GM18870 (cell line): ENCODE measurements around the gene UBE2E2.
A peak's percentile ranks its signal among the peaks of the same experiment; 100 is the strongest.

ENCODE experiments used
- ATAC-seq: cut with Tn5 transposase; IDR thresholded peaks from one replicate; pipeline ENCODE4 v1.9.1; 2021; ENCODE audit warnings: moderate library complexity; ENCODE audit not compliant: unreplicated experiment

The UBE2E2 gene

DNA sequence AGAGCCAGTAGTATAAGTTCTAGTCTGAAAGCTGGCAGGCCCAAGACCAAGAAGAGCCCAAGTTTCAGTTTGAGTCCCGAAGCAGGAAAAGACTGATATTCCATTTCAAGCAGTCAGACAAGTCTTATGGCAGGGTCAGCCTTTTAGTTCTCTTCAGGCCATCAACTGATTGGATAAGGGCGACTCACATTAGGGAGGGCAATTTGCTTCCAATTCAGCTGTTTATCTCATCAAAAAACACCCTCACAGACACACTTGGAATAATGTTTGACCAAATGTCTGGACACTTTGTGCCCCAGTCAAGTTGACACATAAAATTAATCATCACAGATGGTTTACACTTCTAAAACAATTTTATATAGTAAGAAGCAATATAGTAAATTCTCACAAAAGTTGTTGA lies 69.7 kb downstream of the UBE2E2 start:
- no peak for ATAC-seq

DNA sequence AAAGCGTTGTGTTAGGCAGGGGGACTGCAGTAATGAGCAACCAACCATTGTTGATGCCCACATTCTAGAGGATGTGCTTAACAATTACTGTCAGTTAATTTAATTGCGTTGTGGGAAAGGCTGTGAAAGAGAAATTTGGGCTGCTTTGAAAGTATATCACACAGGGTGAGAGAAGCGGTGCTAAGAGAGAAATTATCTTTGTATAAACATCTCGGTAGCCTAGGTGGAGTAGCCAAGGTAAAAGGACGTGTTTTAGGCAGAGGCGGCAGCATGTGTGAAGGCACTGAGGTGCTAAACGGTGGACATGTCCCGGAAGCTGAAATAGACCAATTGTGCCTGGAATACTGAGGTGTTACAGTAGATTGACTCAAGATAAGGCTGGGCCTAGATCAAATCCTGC lies 71.9 kb downstream of the UBE2E2 start:
- no peak for ATAC-seq

DNA sequence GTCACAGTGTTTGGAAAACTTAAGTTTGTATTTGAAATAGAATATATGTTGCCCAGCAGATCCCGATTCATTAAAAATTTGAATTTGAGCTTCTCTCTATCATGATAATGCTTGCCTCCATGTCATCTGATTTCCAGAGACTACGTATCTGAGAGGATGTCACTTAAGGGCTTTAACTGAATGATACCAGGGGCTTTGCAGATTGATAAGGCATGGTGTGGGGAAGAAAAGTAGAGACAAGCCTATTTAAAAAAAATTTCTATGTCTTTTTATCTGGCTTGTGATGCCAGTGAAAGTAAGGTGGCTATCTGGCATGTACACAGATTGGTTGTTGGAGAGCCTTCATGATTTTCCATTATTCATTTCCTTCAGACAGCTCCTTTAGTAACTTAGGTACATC lies 72.7 kb downstream of the UBE2E2 start:
- ATAC-seq, result no peak

DNA sequence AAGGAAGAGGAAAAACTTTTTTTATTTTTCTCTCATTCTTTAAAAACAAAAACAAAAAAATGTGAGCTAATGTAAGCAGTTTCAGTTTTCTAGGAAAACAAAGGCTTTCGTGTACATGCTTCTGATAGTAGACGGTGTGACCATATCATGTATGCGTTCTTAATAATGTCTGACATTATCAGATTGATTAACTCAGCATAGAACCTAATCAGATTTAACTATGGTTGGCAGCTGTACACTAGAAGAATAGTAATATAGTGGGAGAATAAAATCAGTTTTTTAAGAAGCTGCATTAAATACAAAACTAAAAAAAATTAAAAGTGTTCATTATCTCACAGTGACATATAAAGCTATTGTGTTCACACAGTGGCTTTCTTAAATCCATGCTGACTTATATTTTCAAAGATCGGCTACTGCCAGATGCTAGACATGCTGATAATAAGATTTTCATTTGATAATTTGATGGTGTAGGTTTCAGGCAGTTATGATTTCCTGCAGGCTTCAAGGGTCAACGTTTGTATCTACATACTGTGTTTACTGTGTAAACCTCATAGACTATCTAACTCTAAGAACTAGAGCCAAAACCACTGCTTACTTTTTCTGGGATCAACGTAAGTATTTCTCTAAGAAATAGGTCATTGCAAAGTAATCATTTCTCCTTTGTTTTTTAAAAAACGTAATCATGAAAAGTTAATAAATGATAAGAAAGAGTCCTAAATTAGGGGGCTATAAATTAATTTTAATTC lies 74.0 kb downstream of the UBE2E2 start:
- ATAC-seq, result no peak

DNA sequence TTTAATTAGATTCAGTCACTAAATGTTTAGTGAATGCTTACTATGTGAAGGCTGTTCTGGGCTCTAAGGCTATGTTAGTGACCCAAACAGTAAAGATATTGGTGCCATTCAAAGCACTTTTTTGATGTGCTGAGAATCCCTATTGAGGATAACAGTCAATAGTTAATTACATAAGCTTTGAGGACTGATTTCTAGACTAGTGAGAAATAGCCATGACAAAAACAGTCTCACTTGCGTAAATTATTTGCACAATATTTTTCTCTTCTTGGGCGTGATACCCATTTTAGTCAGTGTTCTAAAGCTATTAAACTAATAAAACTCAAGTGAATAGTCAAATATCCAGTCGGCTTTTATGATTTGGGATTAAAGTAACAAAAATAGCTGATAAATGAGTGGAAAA lies 74.6 kb downstream of the UBE2E2 start:
- no peak for ATAC-seq

DNA sequence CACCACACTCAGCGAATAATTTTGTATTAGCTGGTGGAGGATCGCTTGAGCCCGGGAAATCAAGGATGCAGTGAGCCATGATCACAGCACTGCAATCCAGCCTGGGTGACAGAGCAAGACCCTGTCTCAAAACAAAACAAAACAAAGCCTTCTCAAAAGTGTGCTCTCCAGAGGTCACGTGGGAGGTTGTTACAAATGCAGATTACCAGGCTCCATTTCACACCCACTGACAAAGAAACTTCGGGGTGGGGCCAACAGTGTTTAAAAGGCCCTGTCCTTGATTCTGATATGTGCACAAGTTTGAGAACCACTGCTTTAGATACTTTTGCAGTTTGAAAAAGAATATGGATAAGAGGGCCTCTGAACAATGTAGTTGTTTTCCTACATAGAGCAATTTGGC lies 80.5 kb downstream of the UBE2E2 start:
- no peak for ATAC-seq

DNA sequence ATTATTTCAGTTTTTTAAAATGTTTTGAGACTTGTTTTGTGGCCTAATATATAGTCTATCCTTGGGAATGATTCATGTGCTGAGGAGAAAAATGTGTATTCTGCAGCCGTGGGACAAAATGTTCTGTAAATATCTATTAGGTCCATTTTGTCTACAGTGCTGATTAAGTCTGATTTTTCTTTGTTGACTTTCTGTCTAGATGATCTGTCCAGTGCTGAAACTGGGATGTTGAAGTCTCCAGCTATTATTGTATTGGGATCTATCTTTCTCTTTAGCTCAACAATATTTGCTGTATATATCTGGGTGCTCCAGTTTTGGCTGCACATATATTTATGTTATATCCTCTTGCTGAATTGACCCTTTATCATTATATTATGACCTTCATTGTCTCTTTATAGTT lies 85.2 kb downstream of the UBE2E2 start:
- no peak for ATAC-seq

DNA sequence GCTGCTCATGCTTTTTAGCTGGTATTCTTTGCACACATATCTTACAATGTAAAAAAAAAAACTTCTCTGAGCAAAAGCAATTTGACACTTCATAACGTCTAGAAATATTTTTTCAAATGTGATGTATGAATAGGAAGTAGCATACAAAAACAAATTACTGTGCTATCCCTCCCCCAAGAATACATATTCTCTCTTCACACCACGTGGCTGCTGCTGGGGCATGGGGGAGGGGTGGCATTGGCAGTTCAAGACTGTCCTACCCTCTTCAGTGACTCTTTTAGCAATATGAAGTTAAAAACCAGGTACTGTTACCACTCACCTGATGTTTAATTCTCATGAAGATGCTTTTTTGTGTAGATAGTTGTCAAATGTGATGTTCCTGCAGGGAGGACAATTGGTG lies 85.6 kb downstream of the UBE2E2 start:
- ATAC-seq, result no peak

DNA sequence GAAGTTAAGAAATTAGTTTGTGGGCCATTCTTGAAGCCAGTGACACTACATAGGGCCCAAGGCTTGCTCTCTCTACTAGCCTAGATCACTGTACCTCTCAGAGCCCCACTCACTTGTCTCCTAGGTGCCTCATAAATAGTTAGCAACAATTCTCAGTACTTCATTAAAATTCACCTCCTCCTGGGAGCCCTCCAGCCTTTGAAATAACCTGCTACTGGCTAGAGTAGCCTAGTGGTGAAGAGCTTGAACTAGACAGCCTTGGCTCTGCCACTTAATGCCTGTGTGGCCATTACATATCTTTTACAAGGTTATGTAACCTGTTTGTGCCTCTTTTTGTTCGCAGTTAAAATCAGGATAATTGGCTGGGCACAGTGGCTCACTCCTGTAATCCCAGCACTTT lies 89.3 kb downstream of the UBE2E2 start:
- ATAC-seq, result no peak

DNA sequence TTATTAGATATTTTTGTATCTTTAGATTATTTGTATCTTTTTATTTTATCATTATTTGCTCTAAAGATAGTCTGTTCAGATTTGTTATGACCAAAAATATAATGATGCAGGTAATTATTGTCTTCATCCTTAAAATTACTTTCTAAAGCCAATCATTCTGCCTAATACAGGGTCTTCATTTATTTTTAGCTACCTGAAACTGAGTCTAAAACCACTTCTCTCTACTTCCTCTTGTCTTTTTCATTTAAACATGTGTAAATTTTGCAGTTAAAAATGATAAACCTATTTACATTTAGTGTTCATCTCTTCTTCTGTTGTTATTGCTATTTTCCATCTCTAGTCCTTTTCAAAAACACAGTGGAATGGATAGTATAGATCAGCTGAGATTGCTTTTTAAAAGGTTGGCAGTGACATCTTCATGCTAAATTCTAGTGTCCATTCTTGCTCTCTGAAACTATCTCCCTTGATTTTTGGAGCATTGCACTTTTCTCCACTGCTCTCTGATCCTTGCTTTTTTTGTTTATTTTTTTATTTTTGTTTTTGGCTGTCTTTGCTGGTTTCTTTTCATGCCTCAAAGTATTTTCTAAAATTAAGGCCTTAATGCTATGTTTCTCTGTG lies 91.8 kb downstream of the UBE2E2 start:
- peak; percentile 50 for ATAC-seq

DNA sequence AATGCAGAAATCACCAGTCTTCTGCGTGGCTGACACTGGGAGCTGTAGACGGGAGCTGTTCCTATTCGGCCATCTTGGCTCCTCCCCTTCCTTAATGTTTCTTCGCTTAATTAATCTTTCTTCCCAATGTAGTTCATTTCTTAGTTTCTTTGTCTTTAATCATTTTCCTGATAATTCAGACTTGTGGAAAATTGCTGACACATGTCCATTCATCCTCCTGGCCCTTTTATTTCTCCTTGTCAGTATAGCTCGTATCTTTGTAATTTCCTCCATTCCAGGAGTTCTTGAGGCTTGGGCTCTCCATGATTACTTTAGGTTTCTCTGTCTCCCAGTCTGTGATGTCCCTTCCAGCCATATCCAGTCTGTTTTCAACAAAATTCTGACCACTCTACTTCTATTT lies 98.7 kb downstream of the UBE2E2 start:
- no peak for ATAC-seq

DNA sequence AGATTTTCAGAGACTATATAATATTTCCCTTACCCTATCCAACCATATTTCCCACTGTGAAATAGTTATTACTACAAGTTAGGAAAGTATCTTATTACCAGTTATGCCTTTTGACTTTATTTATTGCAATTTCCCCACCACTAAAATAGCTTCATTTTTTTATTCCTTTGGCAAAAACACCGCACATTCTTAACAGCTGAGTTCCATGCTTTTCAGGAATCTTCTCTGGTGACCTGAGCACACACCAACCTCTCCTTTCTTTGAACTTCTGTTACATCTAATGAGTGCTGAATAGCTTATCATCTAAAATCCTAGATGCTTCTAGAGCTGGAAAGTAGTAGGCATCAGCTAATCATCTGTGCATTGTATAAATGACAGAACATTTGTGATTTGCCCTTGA lies 99.1 kb downstream of the UBE2E2 start:
- no peak for ATAC-seq

DNA sequence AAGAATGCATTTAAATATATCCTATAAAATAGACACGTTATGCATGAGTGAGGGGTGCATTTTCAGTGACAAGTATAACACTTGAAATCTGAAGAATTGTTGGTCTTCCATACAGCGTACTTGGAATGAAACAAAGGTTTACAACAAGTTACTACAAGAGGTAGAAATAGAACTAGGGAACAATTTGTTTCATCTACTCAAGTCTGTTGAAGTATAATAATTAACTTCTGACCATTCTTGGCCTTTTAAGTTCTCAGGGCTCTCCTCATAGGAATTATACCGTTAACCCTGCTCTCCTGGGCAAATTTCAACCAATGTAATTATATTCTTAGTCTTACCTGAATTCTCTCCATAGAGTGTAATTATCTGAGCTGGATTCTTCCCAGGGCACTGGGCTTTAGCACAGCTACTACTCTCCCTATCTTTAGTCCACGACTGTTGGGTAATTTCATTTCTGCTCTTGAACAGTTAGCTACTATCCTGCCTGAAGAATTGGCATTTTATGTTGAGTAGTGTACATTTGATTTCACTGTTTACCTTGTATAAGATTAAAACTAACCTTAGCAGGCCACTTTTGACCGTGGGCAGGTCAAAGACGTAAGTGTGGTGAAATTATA lies 100.6 kb downstream of the UBE2E2 start:
- ATAC-seq, result no peak

DNA sequence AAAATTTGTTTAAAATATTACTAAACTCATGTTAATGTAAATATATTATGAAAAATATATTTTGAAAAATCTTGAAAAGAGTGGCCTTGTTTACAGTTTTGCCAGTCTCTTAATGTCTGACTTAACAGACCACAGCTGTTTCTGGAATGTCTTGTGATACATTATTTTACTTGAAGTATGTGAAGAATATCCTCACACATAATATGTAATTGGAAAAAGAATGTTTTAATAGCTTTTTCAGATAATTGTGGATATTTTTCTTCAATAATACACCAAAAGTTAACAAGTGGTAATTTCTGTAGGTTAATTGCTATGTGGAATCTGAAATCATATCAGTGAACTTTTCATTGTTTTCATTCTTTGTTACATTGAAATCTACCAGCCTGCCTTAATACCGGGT lies 101.3 kb downstream of the UBE2E2 start:
- no peak for ATAC-seq

DNA sequence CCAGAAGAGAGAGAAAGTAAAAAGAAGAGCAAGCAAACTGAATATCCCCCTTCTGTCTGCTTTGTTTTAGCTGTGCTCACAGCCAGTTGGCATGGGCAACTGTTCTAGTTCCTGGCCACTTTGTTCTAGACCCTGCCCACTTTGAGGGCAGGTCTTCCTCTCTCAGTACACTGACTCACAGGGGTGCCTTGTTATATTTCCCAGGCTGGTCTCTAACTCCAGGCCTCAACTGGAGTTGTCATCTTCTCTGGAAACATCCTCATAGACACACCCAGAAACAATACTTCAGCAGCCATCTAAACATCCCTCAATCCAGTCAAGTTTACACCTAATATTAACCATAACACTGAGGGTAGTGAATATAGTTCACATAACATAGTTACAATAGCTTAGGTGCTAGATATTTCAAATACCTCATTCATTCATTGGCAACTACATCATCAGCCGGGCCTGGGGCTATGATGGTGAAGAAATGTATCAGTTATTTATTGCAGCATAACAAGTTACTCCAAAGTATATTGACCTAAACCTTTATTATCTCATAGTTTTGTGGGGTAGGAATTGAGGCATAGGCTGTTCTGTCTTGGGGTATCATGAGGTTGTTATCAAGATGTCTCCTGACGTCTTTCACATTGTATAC lies 106.0 kb downstream of the UBE2E2 start:
- no peak for ATAC-seq

DNA sequence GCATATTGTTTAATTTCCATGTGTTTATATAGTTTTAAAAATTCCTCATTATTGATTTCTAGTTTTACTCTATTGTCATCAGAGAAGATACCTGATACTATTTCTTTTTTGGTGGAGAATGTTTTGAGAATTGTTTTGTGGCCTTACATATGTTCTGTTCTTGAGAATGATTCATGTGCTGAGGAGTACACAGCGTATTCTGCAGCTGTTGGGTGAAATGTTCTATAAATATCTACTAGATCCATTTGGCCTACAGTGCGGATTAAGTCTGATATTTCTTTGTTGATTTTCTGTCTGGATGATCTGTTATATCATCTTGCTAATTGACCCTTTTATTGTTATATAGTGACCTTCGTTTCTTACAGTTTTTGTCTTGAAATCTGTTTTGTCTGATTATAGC lies 109.7 kb downstream of the UBE2E2 start:
- ATAC-seq, result no peak

DNA sequence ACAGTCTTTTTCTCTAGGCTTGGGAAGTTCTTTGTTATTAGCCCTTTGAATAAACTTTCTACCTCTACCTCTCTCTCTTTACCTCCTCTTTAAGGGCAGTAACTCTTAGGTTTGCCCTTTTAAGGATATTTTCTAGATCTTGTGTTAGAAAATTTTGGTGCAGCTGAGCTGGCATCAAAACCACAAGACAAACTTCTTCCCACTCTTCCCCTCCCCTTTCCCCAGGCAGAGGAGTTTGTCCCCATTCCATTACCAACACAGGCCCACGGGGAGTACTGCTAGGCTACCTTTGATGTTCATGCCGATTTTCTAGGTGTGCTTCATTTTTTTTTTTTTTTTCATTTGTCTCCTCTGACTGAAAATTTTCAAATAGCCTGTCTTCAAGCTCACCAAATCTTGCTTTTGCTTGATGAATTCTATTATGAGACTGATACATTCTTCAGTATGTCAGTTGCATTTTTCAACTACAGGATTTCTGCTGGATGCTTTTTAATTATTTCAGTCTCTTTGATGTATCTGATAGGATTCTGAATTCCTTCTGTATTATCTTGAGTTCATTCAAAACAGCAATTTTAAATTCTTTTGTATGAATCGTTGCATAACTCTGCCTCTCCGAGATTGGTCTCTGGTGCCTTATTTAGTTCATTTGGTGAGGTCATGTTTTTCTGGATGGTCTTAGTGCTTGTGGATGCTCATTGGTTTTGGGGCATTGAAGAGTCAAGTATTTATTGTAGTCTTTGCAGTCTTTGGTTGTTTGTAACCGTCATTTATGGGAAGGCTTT lies 112.0 kb downstream of the UBE2E2 start:
- ATAC-seq, result no peak

DNA sequence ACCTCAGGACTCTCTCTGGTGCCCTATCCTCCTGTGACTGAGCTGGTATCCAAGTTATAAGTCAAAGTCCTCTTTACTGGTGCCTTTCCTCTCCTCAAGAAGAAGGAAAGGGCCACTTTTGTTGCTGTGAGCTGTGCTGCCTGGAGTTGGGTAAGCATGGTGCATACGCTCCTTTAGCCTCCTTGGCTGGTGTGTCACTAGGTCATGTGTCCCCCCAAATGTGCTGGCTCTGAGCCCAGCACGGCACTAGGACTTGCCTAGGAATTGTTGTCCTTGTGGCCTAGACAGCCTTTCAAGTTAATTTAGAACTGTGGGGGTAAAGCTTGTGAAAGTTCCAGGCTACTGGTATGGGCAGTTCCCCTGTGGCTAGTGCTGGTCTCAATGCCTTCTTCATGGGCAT lies 113.8 kb downstream of the UBE2E2 start:
- ATAC-seq, result no peak

DNA sequence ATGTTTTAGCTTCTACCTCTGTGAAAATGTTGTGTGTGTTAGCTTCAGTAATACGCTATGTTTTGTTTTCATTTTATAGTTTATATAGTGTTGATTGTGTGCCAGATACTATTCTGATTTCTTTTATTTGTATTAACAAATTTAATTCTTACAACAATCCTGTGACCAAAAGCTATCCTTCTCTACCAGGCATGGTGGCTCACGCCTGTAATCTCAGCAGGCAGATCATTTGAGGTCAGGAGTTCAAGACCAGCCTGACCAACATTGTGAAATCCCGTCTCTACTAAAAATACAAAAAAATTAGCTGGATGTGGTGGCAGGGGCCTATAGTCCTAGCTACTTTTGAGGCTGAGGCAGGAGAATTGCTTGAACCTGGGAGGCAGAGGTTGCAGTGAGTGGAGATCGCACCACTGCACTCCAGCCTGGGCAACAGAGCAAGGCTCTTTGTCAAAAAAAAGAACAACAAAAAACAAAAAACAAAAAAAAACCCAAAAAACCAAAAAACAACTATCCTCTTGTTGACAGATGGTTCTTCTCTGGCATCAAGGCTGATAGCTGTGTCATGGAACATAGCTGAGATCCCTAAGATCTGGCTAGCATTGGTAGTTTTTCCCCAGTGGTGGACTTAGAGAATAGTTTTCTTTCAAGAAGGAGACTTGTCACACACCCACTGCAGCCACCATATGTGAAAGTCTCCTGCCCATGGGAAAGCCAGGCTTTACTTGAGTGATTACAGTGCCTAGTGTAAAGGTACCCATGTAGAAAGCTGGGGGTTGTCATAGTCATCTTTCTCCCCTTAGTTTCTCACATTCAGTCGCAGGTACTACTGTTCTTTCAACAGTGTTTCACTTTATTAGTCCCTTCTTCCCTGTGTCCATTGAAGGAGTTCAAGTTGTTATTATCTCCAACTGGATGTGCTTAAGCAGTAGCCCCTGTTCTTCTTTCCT lies 116.5 kb downstream of the UBE2E2 start:
- ATAC-seq, result no peak
